Dedifferentiated amniotic fluid mesenchymal stem cell (primary cell): ENCODE data around the gene SUN3.
A peak's percentile ranks its signal among the peaks of the same experiment; 100 is the strongest.

Experiments
- DNase-seq: peaks from one replicate; pipeline ENCODE4 v3.0.0-alpha.2; 2016; ENCODE audit errors: extremely low spot score

The SUN3 gene, protein sequence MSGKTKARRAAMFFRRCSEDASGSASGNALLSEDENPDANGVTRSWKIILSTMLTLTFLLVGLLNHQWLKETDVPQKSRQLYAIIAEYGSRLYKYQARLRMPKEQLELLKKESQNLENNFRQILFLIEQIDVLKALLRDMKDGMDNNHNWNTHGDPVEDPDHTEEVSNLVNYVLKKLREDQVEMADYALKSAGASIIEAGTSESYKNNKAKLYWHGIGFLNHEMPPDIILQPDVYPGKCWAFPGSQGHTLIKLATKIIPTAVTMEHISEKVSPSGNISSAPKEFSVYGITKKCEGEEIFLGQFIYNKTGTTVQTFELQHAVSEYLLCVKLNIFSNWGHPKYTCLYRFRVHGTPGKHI

DNA sequence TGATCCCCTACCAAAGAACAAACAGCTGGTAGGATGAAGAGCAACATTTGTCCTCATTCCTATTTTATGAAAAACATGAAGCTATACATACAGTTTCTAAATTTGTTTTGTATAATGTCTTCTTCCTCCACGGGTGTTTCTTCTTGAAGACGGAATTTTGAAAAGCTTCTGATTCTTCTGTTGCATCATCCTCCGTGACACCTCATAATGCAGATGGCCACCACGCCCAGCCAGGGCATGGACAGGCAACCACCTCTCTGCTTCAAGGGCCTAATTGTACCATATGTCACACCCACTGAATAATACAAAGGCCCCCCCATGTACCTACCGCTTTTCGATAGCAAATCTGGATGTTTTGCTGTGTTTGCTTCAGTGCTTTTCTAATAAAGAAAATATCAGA, at the start of gene SUN3:
Gene SUN3 (minus strand): TSS at position 170 of the 400 bp plus-strand sequence. CDS start 169 bp downstream, at position 1.
- DNase-seq = no peak

DNA sequence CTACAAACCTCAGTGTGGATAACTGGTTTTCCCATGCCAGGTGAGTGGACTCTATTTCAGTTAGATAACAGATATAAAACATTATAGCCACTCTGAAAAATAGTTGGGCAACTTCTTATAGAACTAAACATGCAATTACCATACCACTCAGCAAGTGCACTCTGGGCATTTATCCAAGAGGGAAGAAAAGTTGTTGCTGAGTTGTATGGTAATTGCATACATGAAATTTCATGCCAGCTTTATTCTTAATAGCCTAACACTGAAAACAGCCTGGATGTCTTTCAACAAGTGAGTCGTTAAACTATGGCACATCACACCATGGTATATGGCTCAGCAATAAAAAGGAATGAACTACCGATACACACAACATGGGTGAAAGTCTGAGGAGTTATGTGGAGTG, 49.6 kb upstream of the SUN3 start:
- no peak for DNase-seq

DNA sequence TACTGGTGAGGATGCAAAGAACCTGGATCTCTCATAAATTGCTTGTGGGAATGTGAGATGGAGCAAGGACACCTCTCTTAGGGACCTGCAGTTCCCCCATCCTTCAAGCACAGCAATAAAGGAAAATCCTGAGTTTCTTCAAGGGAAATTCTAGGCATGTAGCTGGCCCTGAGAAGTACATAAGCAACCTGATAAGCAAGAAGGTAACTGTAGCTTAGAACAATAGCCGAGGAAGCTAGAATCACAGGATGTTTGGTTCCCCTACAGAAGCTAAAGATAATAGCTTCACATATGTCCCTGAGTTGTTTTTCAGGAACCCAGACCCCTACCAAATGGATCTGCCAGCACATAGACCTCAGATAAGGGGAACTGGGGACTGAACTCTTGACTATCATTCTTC, 48.5 kb upstream of the SUN3 start:
- DNase-seq = no peak

DNA sequence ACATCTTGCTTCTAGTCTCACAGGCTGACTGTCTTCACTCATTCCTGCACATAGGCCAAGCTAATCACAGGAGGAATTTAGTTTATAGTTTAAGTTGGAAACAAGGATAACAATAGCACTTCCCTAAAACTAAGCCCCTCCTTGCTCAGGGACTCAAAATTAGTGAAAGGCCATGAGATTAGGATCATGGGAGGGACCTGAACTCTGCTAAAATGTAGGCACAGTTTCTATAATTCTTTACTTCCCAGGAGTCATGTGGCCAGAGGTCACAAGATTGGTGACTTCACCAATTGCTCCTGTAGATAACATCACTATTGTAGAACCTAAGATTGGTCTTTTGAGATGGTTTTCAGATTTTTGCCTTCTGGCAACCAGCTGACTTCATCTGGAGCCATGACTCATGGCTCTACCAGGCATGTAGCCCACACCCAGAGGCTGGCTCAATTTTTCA, 45.3 kb upstream of the SUN3 start:
- DNase-seq = no peak

DNA sequence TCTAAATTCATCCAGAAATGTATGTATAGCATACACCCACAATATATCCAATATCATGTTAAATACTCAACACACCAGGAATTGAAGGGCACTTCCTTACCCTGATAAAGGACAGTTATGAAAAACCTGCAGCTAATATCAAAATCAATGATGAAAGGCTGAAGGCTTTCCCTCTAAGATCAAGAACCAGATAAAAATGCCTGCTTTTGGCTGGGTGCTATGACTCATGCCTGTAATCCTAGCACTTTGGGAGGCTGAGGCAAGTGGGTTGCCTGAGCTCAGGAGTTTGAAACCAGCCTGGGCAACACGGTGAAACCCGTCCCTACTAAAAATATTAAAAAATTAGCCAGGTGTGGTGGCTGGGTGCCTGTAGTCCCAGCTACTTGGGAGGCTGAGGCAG, 38.6 kb upstream of the SUN3 start:
- DNase-seq = no peak

DNA sequence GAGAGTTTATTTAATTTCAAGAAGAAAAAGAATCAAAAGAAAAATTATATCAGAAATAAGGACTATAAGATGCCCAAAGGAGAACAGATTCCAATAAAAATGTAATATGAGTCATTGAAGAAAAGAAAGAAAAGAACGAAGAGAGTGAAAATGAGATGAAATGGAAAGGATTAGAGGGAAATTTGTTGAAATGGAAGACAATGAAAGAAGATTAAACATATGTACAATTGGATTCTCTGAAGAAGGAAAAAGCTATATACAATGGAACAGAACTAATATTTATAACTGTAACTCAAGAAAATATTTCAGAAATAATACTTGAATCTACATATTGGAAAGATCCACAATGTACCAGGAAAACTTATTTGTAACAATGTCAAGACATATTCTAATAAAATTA, 35.1 kb upstream of the SUN3 start:
- DNase-seq = no peak

DNA sequence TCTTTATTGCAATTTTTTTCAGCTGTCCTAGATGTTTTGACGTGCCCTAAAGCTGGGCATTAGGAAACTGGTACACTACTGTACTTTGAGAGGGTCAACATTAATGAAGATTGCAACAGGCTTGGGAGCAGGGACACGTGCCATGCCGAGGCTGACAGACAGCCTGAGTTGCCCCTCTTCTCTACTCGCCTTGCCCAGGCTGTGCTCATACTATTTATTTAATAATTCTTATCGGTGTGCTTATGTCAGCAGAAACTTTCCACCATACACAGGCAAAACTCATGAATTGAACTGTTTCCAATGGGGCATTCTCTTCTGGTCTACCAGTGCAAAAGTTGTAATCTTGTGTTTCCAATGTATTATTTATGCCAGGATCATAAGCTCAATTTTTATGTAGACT, 30.8 kb upstream of the SUN3 start:
- no peak for DNase-seq

DNA sequence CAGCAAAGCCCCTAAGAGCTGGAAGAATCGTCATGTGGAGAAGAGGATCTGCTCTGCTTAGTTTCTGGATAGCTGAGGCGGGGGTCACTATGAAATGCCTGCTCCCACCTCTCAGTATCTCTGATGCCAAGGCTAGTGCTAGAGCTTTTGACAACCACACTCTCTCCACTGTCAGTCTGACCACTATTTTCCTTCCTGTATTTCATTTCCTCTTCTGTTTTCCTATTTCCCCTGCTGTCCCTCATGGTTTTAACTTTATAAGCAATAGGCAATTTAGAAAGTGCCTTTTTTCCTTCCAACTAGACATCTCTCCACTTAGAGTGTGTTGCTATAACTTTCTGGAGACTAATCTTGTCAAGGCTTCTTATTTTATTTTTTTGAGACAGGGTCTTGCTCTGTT, 30.1 kb upstream of the SUN3 start:
- DNase-seq = no peak

DNA sequence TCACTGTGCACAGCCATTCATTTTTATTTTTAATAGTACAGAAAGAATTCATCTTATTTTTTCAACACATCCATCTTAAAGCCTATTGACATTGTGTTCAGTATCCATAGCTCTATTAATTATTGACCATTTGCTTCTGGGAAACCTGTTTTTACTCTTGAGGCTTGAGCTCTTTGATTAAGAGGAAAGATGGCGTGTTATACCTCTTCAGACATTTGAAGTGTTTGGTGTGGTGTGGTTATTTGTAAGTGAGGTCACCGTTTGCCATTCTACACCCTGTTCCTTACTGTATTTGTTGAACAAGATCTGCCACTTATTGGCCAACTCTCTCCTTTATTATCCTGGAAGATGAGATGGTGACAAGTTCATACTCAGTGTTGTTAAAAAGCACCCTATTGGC, 24.8 kb upstream of the SUN3 start:
- no peak for DNase-seq

DNA sequence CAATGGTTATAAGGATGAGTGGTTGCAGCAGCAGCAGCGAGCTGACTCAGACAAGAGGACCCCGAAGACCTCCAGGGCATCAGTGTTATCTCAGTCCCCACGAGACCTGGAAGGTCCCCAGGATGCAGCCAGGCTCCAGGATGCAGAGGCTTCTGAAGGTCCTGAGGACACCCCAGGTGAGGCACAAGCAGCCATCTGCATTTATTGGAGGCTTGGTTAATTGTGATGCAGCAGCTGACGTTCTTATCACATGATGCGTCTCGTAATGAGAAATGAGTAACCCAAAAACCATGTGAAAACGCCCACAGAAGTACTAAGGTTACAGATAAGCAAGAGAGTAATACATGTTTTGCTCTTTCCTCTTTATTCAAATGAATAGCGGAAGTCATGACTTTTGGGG, 23.8 kb upstream of the SUN3 start:
- DNase-seq = no peak

DNA sequence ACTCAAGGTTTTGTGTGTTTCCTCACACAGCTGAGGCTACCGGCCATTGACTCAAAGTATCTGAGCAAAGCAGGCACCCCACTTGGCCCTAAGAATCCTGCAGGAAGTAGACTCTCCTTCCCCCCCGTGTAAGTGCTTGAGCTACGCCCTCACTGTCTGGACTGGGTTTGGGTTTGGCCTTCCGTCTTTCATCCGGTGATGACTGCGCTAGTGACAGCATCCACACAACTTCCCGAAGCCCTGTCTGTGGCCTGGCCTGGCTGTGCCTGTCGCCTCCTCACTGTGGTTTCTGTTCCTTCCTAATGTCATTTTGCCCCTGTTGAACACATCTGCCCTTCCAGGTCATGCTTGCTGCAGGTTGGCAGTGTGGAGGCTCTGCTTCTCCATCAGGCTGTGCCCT, 20.9 kb upstream of the SUN3 start:
- DNase-seq = no peak

DNA sequence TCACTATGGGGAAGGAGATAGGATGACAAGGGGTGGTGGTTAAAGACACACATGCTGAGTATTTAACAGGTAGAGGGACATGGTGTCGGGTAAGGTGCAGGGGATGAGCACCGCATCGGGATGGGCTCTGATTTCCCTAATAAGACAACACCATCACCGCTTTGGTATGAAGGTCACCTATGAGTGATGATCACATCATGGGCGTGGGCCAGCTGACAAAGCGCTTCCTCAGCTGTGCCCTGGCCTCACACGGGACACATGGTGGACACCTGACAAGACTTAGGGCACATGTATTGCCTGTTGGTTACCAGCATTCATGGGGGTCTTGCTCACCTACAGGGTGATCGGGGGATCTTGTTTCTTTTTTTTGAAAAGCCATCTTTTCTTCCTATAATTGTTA, 19.2 kb upstream of the SUN3 start:
- no peak for DNase-seq

DNA sequence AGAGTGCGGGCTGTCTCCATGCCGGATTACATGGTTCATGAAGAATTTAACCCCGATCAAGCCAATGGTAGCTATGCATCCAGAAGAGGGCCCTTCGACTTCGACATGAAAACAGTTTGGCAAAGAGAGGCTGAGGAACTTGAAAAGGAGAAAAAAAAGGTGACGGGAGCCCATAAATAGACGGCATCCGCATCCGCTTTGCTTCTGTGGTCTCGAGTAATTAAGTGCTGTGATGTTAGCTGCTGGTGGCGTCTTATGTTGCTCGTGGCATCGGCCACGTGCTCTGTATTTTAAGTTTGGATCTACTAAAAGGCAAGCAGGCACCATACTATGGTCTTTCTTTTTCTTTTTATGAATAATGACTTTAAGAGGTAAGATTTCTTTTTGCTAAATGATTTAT, 17.6 kb upstream of the SUN3 start:
- DNase-seq = no peak

DNA sequence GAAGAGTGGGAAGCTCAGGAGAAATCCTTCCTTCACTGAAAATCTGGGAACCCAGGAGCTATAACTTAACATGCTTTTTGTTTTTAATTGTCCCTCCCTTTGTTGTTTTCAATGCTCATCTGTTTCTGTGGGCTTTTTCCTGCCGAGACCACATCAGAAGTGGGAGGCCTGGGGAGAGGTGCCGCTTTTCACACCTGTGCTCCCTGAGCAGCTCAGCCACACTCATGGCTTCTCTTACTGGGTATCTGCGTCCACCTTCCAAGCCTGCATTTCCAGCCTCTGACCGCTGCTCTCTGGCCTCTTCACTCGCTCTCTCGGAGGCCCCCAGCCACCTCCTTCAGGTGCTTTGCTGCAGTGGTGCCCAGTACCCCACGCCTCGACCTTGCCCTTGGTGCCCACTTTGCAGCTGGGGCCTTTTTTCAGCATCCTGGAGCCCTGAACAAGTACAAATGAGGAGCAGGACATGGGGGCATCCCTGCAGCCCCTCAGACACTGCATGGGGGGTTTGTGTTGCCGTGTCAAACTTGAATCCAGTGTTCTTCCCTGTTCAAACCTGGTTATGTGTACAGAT, 16.4 kb upstream of the SUN3 start:
- DNase-seq = no peak

DNA sequence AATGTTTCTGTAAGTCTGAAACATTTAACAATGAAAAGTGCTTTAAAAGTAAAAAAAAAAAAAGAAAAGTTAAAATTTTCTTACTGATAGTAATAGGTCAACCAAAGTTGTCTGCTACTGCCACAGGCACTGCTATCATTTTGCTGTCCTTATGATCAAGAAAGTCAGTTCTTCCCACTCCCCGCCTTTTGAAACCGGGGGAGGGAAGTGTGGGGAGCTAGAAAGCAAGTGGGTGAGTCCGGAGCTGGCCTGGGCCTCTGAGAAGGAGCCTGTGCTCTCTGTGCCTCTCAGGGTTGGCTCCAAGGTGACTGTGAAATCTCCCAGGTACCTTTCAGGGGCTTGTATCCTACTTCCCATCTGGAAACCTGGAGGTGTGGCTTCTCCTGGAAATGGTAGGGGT, 13.7 kb upstream of the SUN3 start:
- no peak for DNase-seq

DNA sequence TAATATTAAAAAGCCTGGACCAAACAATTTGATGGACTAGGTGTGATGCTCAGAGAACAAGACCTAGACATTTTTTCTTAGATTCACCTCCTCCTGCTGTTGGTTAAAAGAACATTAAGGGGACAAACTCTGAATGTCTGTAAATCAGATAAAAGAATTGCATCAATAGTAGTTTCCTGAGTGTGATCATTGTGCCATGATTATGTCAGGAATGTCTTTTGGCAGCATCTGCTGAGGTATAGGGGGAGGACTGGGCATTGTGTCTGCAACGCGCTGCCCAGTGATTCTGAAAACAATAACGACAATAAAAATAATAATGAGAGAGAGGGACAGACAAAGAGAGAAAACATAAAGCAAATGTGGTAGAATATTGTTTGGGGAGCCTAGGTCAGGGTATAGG, 13.3 kb upstream of the SUN3 start:
- no peak for DNase-seq

DNA sequence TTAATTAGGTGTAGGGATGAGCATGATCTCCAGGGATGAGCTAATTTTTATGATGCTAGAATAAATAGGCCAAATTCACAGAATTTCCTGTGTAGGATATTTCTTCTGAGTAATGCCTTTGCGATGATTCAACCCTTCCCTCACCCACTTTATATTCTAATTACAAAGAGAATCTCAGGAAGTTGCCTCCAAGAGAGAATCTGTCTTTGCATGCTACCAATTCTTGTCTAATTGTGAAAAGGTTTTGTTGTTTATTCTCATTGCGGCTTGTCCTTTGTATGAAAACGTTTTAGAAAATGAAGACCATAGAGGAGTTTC, 12.7 kb upstream of the SUN3 start:
- peak; percentile 55 for DNase-seq

DNA sequence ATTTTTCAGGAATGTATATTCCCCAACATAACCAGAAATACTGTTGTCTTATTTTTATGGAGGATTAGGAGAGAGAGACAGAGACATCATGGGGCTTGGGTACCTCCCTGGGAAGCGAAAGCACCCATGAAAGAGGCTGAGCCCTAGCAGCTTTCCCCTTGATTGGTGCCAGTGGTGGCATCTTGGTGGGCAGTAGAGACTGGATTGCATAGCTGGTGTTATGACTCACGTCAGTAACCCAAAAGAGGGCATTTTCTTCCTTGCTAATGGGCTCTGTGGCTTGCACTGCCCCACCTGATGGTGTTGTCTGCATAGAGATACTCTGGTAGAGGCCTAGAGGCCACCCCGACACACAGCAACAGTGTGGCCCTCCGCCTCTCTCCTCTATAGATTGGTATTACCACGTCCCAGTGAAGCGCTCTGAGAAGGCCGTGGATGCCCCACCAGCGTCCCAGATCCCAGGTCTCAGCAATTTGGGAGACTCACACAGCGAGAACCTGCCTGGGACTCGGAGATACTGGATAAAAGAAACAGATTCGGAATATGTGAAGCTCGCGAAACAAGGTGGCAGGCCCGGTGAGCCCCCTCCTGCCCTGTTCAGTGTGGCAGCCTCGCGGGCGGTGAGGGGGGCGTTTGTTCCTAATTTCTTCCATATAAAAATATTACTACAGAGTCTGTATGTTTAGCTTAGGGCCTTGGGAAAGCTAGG, 12.2 kb upstream of the SUN3 start:
- no peak for DNase-seq

DNA sequence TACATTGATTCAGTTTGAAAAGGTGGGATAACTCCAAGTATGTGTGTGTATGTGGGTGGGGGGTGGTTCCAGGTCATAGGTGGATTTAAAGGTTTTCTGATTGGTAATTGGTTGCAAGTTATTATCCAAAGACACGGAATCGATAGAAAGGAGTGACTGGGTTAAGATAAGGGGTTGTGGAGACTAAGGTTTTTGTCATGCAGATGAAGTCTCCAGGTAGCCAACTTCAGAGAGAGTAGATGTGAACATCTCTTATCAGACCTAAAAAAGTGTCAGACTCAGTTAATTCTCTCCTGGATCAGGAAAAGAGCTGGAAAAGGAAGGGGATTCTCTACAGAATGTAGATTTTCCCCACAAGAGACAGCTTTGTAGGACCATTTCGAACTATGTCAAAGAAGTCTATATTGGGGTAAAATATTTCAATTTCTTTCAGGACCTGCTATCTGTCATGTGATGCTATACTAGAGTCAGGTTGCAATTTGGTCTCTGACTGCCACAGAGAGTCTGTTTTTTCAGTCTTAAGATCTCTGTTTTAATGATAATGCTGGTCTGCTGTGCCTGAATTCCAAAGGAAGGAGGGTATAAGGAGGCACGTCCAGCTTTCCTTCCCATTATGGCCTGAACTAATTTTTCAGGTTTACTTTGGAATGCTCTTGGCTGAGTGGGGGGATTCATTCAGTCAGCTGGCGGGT, 10.1 kb upstream of the SUN3 start:
- no peak for DNase-seq

DNA sequence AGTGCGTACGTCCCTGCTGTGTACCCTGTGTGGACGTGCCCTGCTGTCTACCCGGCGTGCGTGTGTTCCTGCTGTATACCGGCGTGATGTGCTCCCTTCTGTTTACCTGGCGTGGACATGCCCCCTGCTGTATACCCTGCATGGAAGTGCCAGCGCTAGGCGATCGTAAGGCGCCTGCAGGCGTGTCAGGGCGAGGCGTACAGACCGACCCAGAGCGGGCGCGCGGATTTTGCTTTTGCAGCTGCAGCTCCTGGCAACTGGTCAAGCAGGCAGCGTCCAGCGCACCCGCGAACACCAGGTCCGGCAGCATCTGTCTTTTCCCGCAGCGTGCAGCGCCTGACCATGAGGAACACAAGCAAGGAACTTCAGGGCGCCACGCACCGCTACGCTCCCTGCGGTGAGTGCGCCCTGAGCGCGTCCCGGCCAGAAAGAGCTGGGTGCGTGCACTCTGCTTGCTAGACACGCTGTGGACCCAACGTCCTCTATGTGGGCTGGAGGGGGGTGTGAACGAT, 7.1 kb upstream of the SUN3 start:
- DNase-seq = no peak

DNA sequence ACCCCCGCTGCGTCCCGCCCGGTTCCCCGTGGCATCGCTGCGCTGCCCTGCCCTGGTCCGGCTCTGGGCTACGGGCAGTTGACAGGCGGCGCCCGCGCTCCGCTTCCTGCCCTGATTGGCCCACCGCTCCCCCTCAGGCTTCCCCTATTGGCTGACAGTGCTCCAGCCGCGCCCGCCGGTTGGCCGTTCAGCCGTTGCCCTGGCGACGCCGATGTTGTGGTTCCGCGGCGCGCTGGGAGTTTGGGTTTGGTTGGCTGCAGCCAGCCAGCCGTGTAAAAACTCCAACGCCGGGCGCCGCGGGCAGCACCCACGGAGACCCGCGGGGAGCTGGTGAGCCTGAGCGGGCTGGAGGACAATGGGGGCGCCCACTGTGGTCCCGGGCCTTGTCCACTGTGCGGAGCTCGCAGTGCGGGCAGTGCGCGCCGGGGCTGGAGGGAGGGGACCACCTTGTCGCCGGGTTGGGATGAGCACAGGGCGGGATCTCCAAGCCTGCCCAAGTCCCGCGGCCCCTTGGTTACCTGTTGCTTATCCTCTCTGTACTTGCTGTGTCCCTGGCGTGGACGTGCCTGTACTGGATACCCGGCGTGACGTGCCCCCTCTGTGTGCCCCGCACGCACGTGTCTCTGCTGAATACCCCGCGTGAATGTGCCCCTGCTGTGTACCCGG, 6.5 kb upstream of the SUN3 start, which contains the start of gene C7orf57:
Gene C7orf57 (plus strand): TSS at position 243 of the 666 bp plus-strand sequence. CDS start 766 bp downstream, outside the sequence.
- peak; percentile 85 for DNase-seq

DNA sequence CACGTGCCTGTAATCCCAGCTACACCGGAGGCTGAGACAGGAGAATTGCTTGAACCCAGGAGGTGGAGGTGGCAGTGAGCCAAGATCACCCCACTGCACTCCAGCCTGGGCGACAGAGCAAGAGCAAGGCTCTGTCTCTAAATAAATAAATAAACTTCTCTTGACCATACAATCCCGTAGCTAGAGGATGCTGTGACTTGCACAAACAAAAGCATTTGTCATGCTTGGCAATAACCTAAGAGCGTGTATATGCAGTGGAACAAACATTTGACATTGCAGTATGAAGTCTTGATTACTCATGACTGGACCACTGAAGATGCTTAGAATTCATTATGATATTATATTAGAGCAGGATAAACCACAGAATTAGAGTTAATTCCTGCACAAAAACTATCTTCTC, 5.0 kb upstream of the SUN3 start:
- DNase-seq = no peak
